Measurements from ENCODE around the gene BECN2. TPM values are rescaled to one million over a fixed set of nuclear protein-coding genes. Genes with fewer than 3 reads are reported as not detected.

BECN2 gene, protein sequence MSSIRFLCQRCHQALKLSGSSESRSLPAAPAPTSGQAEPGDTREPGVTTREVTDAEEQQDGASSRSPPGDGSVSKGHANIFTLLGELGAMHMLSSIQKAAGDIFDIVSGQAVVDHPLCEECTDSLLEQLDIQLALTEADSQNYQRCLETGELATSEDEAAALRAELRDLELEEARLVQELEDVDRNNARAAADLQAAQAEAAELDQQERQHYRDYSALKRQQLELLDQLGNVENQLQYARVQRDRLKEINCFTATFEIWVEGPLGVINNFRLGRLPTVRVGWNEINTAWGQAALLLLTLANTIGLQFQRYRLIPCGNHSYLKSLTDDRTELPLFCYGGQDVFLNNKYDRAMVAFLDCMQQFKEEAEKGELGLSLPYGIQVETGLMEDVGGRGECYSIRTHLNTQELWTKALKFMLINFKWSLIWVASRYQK
- not detected in 2 replicates for total RNA-seq

DNA sequence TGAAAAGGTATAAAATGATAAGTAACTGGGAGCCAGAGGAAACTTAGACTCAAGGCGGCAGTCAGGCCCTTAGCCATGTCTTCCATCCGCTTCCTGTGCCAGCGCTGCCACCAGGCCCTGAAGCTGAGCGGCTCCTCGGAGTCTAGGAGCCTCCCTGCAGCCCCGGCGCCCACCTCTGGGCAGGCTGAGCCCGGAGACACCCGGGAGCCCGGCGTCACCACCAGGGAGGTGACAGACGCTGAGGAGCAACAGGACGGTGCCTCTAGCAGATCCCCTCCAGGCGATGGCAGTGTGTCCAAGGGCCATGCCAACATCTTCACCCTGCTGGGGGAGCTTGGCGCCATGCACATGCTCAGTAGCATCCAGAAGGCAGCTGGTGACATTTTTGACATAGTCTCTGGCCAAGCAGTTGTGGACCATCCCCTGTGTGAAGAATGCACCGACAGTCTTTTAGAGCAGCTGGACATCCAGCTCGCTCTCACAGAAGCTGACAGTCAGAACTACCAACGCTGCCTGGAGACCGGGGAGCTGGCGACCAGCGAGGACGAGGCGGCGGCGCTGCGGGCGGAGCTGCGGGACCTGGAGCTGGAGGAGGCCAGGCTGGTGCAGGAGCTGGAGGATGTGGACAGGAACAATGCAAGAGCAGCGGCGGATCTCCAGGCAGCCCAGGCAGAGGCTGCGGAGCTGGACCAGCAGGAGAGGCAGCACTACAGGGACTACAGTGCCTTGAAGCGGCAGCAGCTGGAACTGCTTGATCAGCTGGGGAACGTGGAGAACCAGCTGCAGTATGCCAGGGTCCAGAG, at the start of gene BECN2:
Gene BECN2 (plus strand): TSS at position 76 of the 803 bp plus-strand sequence. CDS start 0 bp downstream, at position 76.
- TF ChIP-seq, protein P1, sequence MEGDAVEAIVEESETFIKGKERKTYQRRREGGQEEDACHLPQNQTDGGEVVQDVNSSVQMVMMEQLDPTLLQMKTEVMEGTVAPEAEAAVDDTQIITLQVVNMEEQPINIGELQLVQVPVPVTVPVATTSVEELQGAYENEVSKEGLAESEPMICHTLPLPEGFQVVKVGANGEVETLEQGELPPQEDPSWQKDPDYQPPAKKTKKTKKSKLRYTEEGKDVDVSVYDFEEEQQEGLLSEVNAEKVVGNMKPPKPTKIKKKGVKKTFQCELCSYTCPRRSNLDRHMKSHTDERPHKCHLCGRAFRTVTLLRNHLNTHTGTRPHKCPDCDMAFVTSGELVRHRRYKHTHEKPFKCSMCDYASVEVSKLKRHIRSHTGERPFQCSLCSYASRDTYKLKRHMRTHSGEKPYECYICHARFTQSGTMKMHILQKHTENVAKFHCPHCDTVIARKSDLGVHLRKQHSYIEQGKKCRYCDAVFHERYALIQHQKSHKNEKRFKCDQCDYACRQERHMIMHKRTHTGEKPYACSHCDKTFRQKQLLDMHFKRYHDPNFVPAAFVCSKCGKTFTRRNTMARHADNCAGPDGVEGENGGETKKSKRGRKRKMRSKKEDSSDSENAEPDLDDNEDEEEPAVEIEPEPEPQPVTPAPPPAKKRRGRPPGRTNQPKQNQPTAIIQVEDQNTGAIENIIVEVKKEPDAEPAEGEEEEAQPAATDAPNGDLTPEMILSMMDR (conservative IDR thresholded peaks at IDR 0.05; ENCODE audit: low read depth, low read length), result no peak
- DNase-seq (ENCODE audit: low read depth), result no peak

DNA sequence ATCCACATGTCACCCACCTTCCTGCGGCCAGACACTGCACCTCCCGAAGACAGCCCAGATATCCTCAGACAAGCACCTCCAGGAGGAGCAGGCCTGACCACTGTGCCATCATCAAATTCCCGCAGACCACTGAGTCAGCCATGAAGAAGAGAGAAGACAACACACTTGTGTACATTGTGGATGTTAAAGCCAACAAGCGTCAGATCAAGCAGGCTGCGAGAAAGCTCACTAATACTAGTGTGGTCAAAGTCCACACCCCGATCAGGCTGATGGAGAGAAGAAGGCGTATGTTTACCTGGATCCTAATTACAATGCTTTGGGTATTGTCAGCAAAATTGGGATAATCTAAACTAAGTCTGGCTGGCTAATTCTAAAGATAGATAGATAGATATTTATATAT, 41.4 kb upstream of the BECN2 start:
- DNase-seq (ENCODE audit: low read depth), result no peak
- no peak overlapping the region for H3K4me3 ChIP-seq (ENCODE audit: low read depth, low read length)
- TF ChIP-seq, protein P1 (conservative IDR thresholded peaks at IDR 0.05; ENCODE audit: low read depth, low read length), result no peak

More for the DNA sequence above, at the start of gene BECN2:
- no peak within 1 kb of the TSS for H3K4me3 ChIP-seq (ENCODE audit: low read depth, low read length)

DNA sequence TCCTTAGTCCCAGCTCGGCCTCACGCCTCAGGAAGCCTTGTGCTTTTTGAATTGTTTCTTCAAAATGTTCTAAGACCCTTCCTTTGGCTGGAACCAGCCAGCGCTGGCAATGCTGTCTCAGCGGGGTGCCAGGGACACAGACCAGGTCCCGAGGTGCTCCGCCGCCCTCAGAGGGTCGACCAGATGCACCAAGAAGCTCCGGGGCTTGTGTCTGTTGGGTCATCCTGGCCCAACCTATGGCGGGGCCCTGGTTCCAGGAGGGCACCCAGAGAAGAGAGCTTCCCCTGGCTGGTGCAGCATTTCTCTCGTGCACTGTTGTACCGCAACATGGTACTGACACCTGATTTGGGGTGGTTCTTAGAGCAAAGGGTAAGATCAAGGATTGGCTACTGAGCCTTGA, 40.1 kb upstream of the BECN2 start:
- H3K4me3 ChIP-seq (ENCODE audit: low read depth, low read length), result no peak overlapping the region
- TF ChIP-seq, protein P1 (conservative IDR thresholded peaks at IDR 0.05; ENCODE audit: low read depth, low read length), result no peak
- no peak for DNase-seq (ENCODE audit: low read depth)

DNA sequence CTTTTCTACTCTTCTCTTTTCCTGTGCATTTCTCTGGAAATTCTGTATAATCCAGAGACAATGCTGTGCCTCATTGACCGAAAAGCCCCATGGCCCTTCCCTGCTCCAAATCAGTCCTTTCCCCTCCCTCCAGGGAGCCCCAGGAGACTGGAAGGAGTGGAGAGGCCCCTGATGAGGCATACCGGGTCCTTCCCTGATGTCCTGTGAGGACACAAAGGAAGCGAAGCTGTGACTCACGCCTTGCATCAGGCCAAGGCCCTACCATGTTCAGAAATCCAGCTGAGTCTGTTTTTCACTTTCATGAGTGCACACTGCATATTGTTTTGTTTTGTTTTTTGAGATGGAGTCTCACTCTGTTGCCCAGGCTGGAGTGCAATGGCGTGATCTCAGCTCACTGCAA, 38.7 kb upstream of the BECN2 start:
- DNase-seq (ENCODE audit: low read depth), result no peak
- TF ChIP-seq, protein P1 (conservative IDR thresholded peaks at IDR 0.05; ENCODE audit: low read depth, low read length), result no peak
- no peak overlapping the region for H3K4me3 ChIP-seq (ENCODE audit: low read depth, low read length)

DNA sequence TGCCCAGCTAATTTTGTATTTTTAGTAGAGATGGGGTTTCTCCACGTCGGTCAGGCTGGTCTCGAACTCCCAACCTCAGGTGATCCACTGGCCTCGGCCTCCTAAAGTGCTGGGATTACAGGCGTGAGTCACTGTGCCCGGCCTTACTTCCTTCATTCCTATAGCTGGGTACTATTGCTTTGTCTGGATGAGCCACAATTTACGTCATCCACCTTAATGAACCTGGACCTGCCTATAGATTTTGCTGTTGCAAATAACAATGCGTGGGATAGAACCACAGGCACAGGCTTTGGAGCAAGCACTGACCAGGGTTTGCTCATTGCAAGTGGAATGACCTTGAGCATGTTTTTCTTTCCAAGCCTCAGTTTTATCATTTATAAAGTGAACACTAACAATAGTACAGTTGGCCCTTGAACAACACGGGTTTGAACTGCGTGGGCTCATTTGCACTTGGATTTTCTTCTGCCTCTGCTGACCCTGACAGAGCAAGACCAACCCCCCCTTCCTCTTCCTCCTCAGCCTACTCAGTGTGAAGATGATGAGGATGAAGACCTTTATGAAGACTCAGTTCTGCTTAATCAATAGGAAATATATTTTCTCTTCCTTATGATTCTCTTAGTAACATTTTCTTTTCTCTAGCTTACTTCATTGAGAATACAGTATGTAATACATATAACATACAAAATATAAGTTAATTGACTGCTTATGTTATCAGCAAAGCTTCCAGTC, 33.3 kb upstream of the BECN2 start:
- DNase-seq (ENCODE audit: low read depth), result no peak
- no peak overlapping the region for H3K4me3 ChIP-seq (ENCODE audit: low read depth, low read length)
- TF ChIP-seq, protein P1 (conservative IDR thresholded peaks at IDR 0.05; ENCODE audit: low read depth, low read length), result no peak

DNA sequence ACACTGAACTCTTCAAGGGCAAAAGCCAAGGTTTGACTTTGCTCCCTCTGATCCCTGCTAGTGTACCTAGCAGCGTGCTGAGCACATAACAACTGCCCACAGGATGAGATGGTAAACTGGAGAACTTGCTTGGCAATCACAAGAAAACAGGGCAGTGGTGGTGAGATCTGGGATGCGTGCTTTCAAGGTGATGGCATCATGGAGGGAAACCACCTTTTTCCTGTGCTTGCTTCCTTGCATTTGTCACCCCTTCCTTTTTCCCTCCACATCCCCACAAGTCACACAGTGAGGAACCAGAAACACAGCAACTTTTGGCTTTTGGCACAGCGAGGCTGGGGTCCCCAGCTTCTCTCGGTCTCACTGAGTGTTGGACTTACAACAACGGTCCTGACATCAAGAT, 31.4 kb upstream of the BECN2 start:
- TF ChIP-seq, protein P1 (conservative IDR thresholded peaks at IDR 0.05; ENCODE audit: low read depth, low read length), result no peak
- DNase-seq (ENCODE audit: low read depth), result no peak
- no peak overlapping the region for H3K4me3 ChIP-seq (ENCODE audit: low read depth, low read length)

Measured in epithelial cell of proximal tubule (primary cell).